HG03521 (cell line): ENCODE measurements around the gene NGF.

Source experiments
- ATAC-seq: cut with Tn5 transposase; IDR thresholded peaks from one replicate; pipeline ENCODE4 v1.9.1; 2021; ENCODE audit warnings: mild to moderate bottlenecking, moderate library complexity; ENCODE audit not compliant: unreplicated experiment

NGF gene

GRCh38 chr1:115337276-115337632, 795 bp downstream of the NGF start:
- no peak for ATAC-seq

GRCh38 chr1:115336741-115337140, 1.3 kb downstream of the NGF start:
- no peak for ATAC-seq

GRCh38 chr1:115332813-115333608, 5.0 kb downstream of the NGF start:
- ATAC-seq: no peak

GRCh38 chr1:115331558-115332331, 6.3 kb downstream of the NGF start:
- ATAC-seq: no peak

- no peak for ATAC-seq
These were observed 7.5 kb downstream of the NGF start for GRCh38 chr1:115330480-115331013.

GRCh38 chr1:115329965-115330364, 8.1 kb downstream of the NGF start:
- no peak for ATAC-seq

GRCh38 chr1:115327270-115327669, 10.8 kb downstream of the NGF start:
- no peak for ATAC-seq

GRCh38 chr1:115326419-115326818, 11.6 kb downstream of the NGF start:
- no peak for ATAC-seq

- ATAC-seq: no peak
These were observed 12.2 kb downstream of the NGF start for GRCh38 chr1:115325874-115326273.

GRCh38 chr1:115324649-115325420, 13.2 kb downstream of the NGF start:
- ATAC-seq: no peak

GRCh38 chr1:115323366-115324004, 14.6 kb downstream of the NGF start:
- ATAC-seq: no peak

GRCh38 chr1:115322631-115323030, 15.4 kb downstream of the NGF start:
- ATAC-seq: no peak

GRCh38 chr1:115320377-115320776, 17.7 kb downstream of the NGF start:
- no peak for ATAC-seq

- ATAC-seq: no peak
These were observed 18.3 kb downstream of the NGF start for GRCh38 chr1:115319706-115320105.

GRCh38 chr1:115317101-115318012, 20.7 kb downstream of the NGF start:
- no peak for ATAC-seq

GRCh38 chr1:115314765-115315164, 23.3 kb downstream of the NGF start:
- ATAC-seq: no peak

- ATAC-seq: no peak
These were observed 24.0 kb downstream of the NGF start for GRCh38 chr1:115314092-115314491.

GRCh38 chr1:115313182-115313581, 24.9 kb downstream of the NGF start:
- ATAC-seq: no peak

- no peak for ATAC-seq
These were observed 25.3 kb downstream of the NGF start for GRCh38 chr1:115312742-115313141.

- ATAC-seq: no peak
These were observed 26.5 kb downstream of the NGF start for GRCh38 chr1:115311474-115311989.
